ENCODE measurements around the gene POC5. TPM values are rescaled to one million over a fixed set of nuclear protein-coding genes. Genes with fewer than 3 reads are reported as not detected.

Gene POC5
- total RNA-seq, 1 donor: 10.9 TPM

- Histone ChIP-seq H3K27me3 (ENCODE audit: insufficient read depth, low read length) (no peaks in the 10 kb centered on the region), H2AFZ (ENCODE audit: low read length) (peak overlapping the region; percentile 74), H3K4me3 (ENCODE audit: insufficient read depth, low read length) (peak overlapping the region; percentile 63), H3K4me2 (ENCODE audit: insufficient read depth, low read length) (peak overlapping the region; percentile 70), H3K27ac (ENCODE audit: low read depth, low read length) (peak overlapping the region; percentile 43), H3K9me3 (ENCODE audit: low read depth, low read length) (no peaks in the 10 kb centered on the region), H3K79me2 (ENCODE audit: insufficient read depth, low read length) (no peaks in the 10 kb centered on the region), H3K36me3 (ENCODE audit: insufficient read depth, low read length) (peaks cover 4% of the 10 kb centered on the region), H3K4me1 (ENCODE audit: insufficient read depth, low read length) (peaks cover 4% of the 10 kb centered on the region), H4K20me1 (ENCODE audit: insufficient read depth, low read length) (no peaks in the 10 kb centered on the region)
- peak; percentile 60 for TF ChIP-seq CTCF (IDR thresholded peaks at IDR 0.05; ENCODE audit: extremely low read depth, low read depth, low read length)
- DNase-seq (ENCODE audit: insufficient read length, low spot score, missing footprints): no peak
Measured at GRCh38 chr5:75681125-75681830, 36.0 kb downstream of the POC5 start.

GRCh38 chr5:75678155-75678554, 39.1 kb downstream of the POC5 start:
- Histone ChIP-seq H3K4me1 (ENCODE audit: insufficient read depth, low read length) (peaks cover 4% of the 10 kb centered on the region), H3K4me2 (ENCODE audit: insufficient read depth, low read length) (no peak overlapping the region), H3K79me2 (ENCODE audit: insufficient read depth, low read length) (no peaks in the 10 kb centered on the region), H3K27ac (ENCODE audit: low read depth, low read length) (no peak overlapping the region), H3K9me3 (ENCODE audit: low read depth, low read length) (no peaks in the 10 kb centered on the region), H4K20me1 (ENCODE audit: insufficient read depth, low read length) (no peaks in the 10 kb centered on the region), H2AFZ (ENCODE audit: low read length) (no peak overlapping the region), H3K4me3 (ENCODE audit: insufficient read depth, low read length) (no peak overlapping the region), H3K36me3 (ENCODE audit: insufficient read depth, low read length) (no peaks in the 10 kb centered on the region), H3K27me3 (ENCODE audit: insufficient read depth, low read length) (no peaks in the 10 kb centered on the region)
- no peak for DNase-seq (ENCODE audit: insufficient read length, low spot score, missing footprints)
- no peak for TF ChIP-seq CTCF (IDR thresholded peaks at IDR 0.05; ENCODE audit: extremely low read depth, low read depth, low read length)

- H4K20me1 ChIP-seq (ENCODE audit: insufficient read depth, low read length): no peaks in the 10 kb centered on the region
- H3K4me2 ChIP-seq (ENCODE audit: insufficient read depth, low read length): no peak overlapping the region
- no peaks in the 10 kb centered on the region for H3K36me3 ChIP-seq (ENCODE audit: insufficient read depth, low read length)
- DNase-seq (ENCODE audit: insufficient read length, low spot score, missing footprints): no peak
- no peak overlapping the region for H3K4me3 ChIP-seq (ENCODE audit: insufficient read depth, low read length)
- no peaks in the 10 kb centered on the region for H3K27me3 ChIP-seq (ENCODE audit: insufficient read depth, low read length)
- no peak overlapping the region for H2AFZ ChIP-seq (ENCODE audit: low read length)
- H3K79me2 ChIP-seq (ENCODE audit: insufficient read depth, low read length): no peaks in the 10 kb centered on the region
- no peak for TF ChIP-seq CTCF (IDR thresholded peaks at IDR 0.05; ENCODE audit: extremely low read depth, low read depth, low read length)
- H3K9me3 ChIP-seq (ENCODE audit: low read depth, low read length): no peaks in the 10 kb centered on the region
- H3K27ac ChIP-seq (ENCODE audit: low read depth, low read length): no peak overlapping the region
- H3K4me1 ChIP-seq (ENCODE audit: insufficient read depth, low read length): peaks cover 4% of the 10 kb centered on the region
Measured at GRCh38 chr5:75677607-75678006, 39.6 kb downstream of the POC5 start.

DNA sequence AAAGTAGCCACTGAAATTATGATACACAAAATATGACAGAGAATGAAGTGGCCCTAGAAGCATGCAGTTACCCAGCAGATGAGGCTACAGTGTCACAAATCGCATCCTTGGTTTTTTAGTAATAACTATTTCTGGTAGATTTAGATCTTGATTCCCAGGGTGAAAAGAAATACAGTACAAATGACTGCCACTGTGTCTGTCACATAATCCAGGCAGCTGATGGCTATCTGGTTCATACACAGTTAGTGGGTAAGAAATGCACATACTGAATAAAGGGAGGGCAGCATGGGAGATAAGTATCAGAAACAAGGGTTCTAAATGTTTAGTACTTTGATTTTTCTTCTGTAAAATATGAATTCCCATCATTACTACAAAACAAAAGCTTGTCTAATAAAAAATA, 41.5 kb downstream of the POC5 start:
- H3K27me3 ChIP-seq (ENCODE audit: insufficient read depth, low read length): no peaks in the 10 kb centered on the region
- DNase-seq (ENCODE audit: insufficient read length, low spot score, missing footprints): no peak
- TF ChIP-seq CTCF (IDR thresholded peaks at IDR 0.05; ENCODE audit: extremely low read depth, low read depth, low read length): no peak

More for the DNA sequence above, 41.5 kb downstream of the POC5 start:
- Histone ChIP-seq H3K4me3 (ENCODE audit: insufficient read depth, low read length) (no peak overlapping the region), H3K4me1 (ENCODE audit: insufficient read depth, low read length) (peaks cover 1% of the 10 kb centered on the region), H3K4me2 (ENCODE audit: insufficient read depth, low read length) (no peak overlapping the region), H2AFZ (ENCODE audit: low read length) (no peak overlapping the region), H3K9me3 (ENCODE audit: low read depth, low read length) (no peaks in the 10 kb centered on the region), H3K79me2 (ENCODE audit: insufficient read depth, low read length) (no peaks in the 10 kb centered on the region), H4K20me1 (ENCODE audit: insufficient read depth, low read length) (no peaks in the 10 kb centered on the region), H3K27ac (ENCODE audit: low read depth, low read length) (no peak overlapping the region), H3K36me3 (ENCODE audit: insufficient read depth, low read length) (no peaks in the 10 kb centered on the region)

Data from osteoblast (primary cell).